HEK293 (cell line): Measurements from ENCODE around the gene FRMD4B.

Experiments used
- CTCF ChIA-PET: fragments of 350-600 bp; formaldehyde crosslinking; extraction: SDS; loops from one replicate; lab custom pipeline; 2021; ENCODE audit warnings: antibody characterized with exemption; lab: Yijun Ruan, JAX
- POLR2A ChIA-PET: fragments of 300-600 bp; formaldehyde crosslinking; extraction: SDS; loops from one replicate; lab custom pipeline; 2020; ENCODE audit warnings: antibody characterized with exemption, inconsistent platforms; lab: Yijun Ruan, JAX
- H3K27ac ChIP-seq: fragments of 200-500 bp; sonication (Bioruptor generic); 2 replicates; pipeline ENCODE4 v1.5.1; 2014; ENCODE audit warnings: low read depth, low read length, control low read depth, inconsistent platforms; ENCODE audit errors: extremely low read depth
- H3K36me3 ChIP-seq, 2 experiments: fragments of 200-500 bp in 1 of 2; sonication (Bioruptor generic) in 1 of 2; 1 replicate in 1 of 2; 2 replicates in 1 of 2; pipeline ENCODE4 v1.5.1; 2014 to 2017; ENCODE audit warnings: inconsistent platforms in 2 of 2, low read length in 2 of 2; ENCODE audit not compliant: control insufficient read depth in 2 of 2, insufficient read depth in 1 of 2
- H3K4me1 ChIP-seq: fragments of 200-500 bp; sonication (Bioruptor generic); 2 replicates; pipeline ENCODE4 v1.5.1; 2014; ENCODE audit warnings: mild to moderate bottlenecking, low read length, inconsistent platforms; ENCODE audit not compliant: control insufficient read depth, insufficient read depth
- H3K4me3 ChIP-seq: 2 replicates; pipeline ENCODE4 v1.5.1; 2011; ENCODE audit warnings: low read depth, mild to moderate bottlenecking, control low read depth, low read length, moderate library complexity
- H3K9me3 ChIP-seq: fragments of 200-500 bp; sonication (Bioruptor generic); 2 replicates; pipeline ENCODE4 v1.5.1; 2014; ENCODE audit warnings: low read depth, low read length, inconsistent platforms; ENCODE audit not compliant: control insufficient read depth, insufficient read depth
- GLI2 ChIP-seq: fragments of 450-650 bp; formaldehyde crosslinking; IDR thresholded peaks from 2 replicates; pipeline ENCODE4; 2017; ENCODE audit warnings: missing biosample characterization, missing genetic modification characterization, low read depth, borderline replicate concordance
- GLIS1 ChIP-seq: fragments of 450-650 bp; formaldehyde crosslinking; IDR thresholded peaks from 2 replicates; pipeline ENCODE4 v1.5.1; 2016; ENCODE audit warnings: missing biosample characterization, missing genetic modification characterization
- IKZF3 ChIP-seq: fragments of 450-650 bp; IDR thresholded peaks from 2 replicates; pipeline ENCODE4 v1.5.0; 2018; ENCODE audit warnings: missing biosample characterization, mild to moderate bottlenecking, missing genetic modification characterization, moderate library complexity
- KLF16 ChIP-seq: fragments of 450-650 bp; formaldehyde crosslinking; IDR thresholded peaks from 2 replicates; pipeline ENCODE4 v1.5.1; 2017; ENCODE audit warnings: missing biosample characterization, missing genetic modification characterization
- SALL2 ChIP-seq: fragments of 450-650 bp; formaldehyde crosslinking; IDR thresholded peaks from 2 replicates; pipeline ENCODE4 v1.5.0; 2017; ENCODE audit warnings: missing biosample characterization, mild to moderate bottlenecking, missing genetic modification characterization, borderline replicate concordance
- ZBTB11 ChIP-seq: fragments of 450-650 bp; formaldehyde crosslinking; conservative IDR thresholded peaks from 2 replicates; pipeline ENCODE4 v1.5.1; 2016; ENCODE audit warnings: low read depth, missing biosample characterization, missing genetic modification characterization
- ZBTB26 ChIP-seq: fragments of 450-650 bp; formaldehyde crosslinking; optimal IDR thresholded peaks from 2 replicates; pipeline ENCODE3; 2016; ENCODE audit warnings: missing biosample characterization, mild to moderate bottlenecking, missing genetic modification characterization
- ZNF169 ChIP-seq: fragments of 450-650 bp; formaldehyde crosslinking; IDR thresholded peaks from 2 replicates; pipeline ENCODE4 v1.5.1; 2016; ENCODE audit warnings: missing biosample characterization, missing genetic modification characterization
- ZNF221 ChIP-seq: fragments of 450-650 bp; formaldehyde crosslinking; IDR thresholded peaks from 2 replicates; pipeline ENCODE4 v1.5.1; 2017; ENCODE audit warnings: missing biosample characterization, missing genetic modification characterization, borderline replicate concordance
- ZNF366 ChIP-seq: fragments of 450-650 bp; formaldehyde crosslinking; conservative IDR thresholded peaks from 2 replicates; pipeline ENCODE4 v1.5.1; 2016; ENCODE audit warnings: missing biosample characterization, missing genetic modification characterization
- ZNF549 ChIP-seq: fragments of 450-650 bp; IDR thresholded peaks from 2 replicates; pipeline ENCODE4 v1.5.1; 2018; ENCODE audit warnings: missing biosample characterization, missing genetic modification characterization, mild to moderate bottlenecking, inconsistent platforms, moderate library complexity
- ZNF555 ChIP-seq: fragments of 450-650 bp; formaldehyde crosslinking; conservative IDR thresholded peaks from 2 replicates; pipeline ENCODE4 v1.5.1; 2017; ENCODE audit warnings: missing biosample characterization, mild to moderate bottlenecking, missing genetic modification characterization, inconsistent platforms
- ZNF571 ChIP-seq: fragments of 450-650 bp; formaldehyde crosslinking; IDR thresholded peaks from 2 replicates; pipeline ENCODE4 v1.5.0; 2017; ENCODE audit warnings: missing biosample characterization, missing genetic modification characterization
- ZNF768 ChIP-seq: fragments of 450-650 bp; formaldehyde crosslinking; IDR thresholded peaks from 2 replicates; pipeline ENCODE4 v1.5.1; 2018; ENCODE audit warnings: missing biosample characterization, mild to moderate bottlenecking, missing genetic modification characterization
- TF ChIP-seq, protein P1 (sequence below): fragments of 450-650 bp; formaldehyde crosslinking; IDR thresholded peaks from 2 replicates; pipeline ENCODE4 v1.5.1; 2016; ENCODE audit warnings: missing biosample characterization, missing genetic modification characterization, borderline replicate concordance

FRMD4B gene

DNA sequence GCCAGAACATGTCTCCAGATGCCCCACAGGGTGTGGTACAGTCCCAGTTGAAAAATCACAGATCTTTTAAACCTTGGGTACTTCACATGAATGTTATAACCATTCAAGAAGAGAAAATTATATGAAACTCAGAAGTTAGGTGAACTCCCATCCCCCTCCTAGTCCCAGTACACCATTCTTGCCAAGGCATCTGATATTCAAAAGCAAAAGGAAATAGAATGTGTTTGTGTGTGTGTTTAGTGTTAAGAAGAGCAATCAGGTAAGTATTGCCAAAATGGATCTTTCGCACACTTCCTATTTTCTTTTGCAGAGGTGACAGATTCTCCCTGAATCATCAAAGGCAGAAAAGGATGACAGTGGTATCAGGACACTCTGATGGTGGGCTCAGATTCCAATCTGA is 219.4 kb downstream of the FRMD4B start (continued):
- TF ChIP-seq, protein P1, sequence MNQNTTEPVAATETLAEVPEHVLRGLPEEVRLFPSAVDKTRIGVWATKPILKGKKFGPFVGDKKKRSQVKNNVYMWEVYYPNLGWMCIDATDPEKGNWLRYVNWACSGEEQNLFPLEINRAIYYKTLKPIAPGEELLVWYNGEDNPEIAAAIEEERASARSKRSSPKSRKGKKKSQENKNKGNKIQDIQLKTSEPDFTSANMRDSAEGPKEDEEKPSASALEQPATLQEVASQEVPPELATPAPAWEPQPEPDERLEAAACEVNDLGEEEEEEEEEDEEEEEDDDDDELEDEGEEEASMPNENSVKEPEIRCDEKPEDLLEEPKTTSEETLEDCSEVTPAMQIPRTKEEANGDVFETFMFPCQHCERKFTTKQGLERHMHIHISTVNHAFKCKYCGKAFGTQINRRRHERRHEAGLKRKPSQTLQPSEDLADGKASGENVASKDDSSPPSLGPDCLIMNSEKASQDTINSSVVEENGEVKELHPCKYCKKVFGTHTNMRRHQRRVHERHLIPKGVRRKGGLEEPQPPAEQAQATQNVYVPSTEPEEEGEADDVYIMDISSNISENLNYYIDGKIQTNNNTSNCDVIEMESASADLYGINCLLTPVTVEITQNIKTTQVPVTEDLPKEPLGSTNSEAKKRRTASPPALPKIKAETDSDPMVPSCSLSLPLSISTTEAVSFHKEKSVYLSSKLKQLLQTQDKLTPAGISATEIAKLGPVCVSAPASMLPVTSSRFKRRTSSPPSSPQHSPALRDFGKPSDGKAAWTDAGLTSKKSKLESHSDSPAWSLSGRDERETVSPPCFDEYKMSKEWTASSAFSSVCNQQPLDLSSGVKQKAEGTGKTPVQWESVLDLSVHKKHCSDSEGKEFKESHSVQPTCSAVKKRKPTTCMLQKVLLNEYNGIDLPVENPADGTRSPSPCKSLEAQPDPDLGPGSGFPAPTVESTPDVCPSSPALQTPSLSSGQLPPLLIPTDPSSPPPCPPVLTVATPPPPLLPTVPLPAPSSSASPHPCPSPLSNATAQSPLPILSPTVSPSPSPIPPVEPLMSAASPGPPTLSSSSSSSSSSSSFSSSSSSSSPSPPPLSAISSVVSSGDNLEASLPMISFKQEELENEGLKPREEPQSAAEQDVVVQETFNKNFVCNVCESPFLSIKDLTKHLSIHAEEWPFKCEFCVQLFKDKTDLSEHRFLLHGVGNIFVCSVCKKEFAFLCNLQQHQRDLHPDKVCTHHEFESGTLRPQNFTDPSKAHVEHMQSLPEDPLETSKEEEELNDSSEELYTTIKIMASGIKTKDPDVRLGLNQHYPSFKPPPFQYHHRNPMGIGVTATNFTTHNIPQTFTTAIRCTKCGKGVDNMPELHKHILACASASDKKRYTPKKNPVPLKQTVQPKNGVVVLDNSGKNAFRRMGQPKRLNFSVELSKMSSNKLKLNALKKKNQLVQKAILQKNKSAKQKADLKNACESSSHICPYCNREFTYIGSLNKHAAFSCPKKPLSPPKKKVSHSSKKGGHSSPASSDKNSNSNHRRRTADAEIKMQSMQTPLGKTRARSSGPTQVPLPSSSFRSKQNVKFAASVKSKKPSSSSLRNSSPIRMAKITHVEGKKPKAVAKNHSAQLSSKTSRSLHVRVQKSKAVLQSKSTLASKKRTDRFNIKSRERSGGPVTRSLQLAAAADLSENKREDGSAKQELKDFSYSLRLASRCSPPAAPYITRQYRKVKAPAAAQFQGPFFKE (tag by site-specific recombination) = no peak
- TF ChIP-seq ZNF549 = no peak
- no peak for TF ChIP-seq ZNF555
- no peak for TF ChIP-seq ZBTB26 (tag by site-specific recombination)
- TF ChIP-seq KLF16 (tag by site-specific recombination) = no peak
- TF ChIP-seq ZBTB11 = no peak
- no peak for TF ChIP-seq ZNF571 (tag by site-specific recombination)
- TF ChIP-seq GLIS1 = no peak

GRCh38 chr3:69165744-69166143 is 220.1 kb downstream of the FRMD4B start:
- ChIA-PET CTCF (interaction anchor here (1.3 to 1.5 kb wide), 2 partner anchors 140 to 260 kb away, joined by 3 to 13 read pairs; no protein-coding TSS in a partner anchor), POLR2A (no interaction called here)
- no peak overlapping the region for H3K4me3 ChIP-seq
- no peak overlapping the region for H3K27ac ChIP-seq
- no peaks in the 10 kb centered on the region; the same call in 1 of the 2 replicates for H3K4me1 ChIP-seq
- no peaks in the 10 kb centered on the region for H3K36me3 ChIP-seq
- no peak for TF ChIP-seq ZNF221 (tag by site-specific recombination)
- no peak for TF ChIP-seq ZNF366 (tag by site-specific recombination)
- TF ChIP-seq GLI2 (tag by site-specific recombination) = no peak
- no peak for TF ChIP-seq ZNF768 (tag by site-specific recombination)
- no peak for TF ChIP-seq SALL2 (tag by site-specific recombination)
- no peak for TF ChIP-seq IKZF3 (tag by site-specific recombination)
- TF ChIP-seq ZNF169 (tag by site-specific recombination) = no peak
- no peaks in the 10 kb centered on the region for H3K9me3 ChIP-seq
